GM13976 (cell line): Measurements from ENCODE around the gene RIT2.

Source experiments
- DNase-seq: peaks from one replicate; pipeline ENCODE4 v3.0.0; 2012; ENCODE audit warnings: low spot score
- CTCF ChIP-seq: IDR thresholded peaks from 2 replicates; pipeline ENCODE4 v1.5.1; 2012; ENCODE audit warnings: borderline replicate concordance, mild to moderate bottlenecking; ENCODE audit not compliant: insufficient read depth; ENCODE audit errors: extremely low read depth, missing control alignments, control extremely low read depth
- in situ Hi-C: fragments of 300-500 bp; cut with MboI; formaldehyde crosslinking; loops from one replicate; pipeline ENCODE4 v1.12.0; 2022; ENCODE audit warnings: low sequenced_read_pairs, mixed read lengths, inconsistent platforms; ENCODE audit not compliant: unreplicated experiment

The RIT2 gene

GRCh38 chr18:43078478-43079092 lies 36.9 kb downstream of the RIT2 start:
- in situ Hi-C loops, result no loop called here
- TF ChIP-seq CTCF, result no peak

GRCh38 chr18:43077510-43078308 lies 37.8 kb downstream of the RIT2 start:
- in situ Hi-C loops, result no loop called here
- DNase-seq, result no peak
- TF ChIP-seq CTCF, result no peak

More at GRCh38 chr18:43078478-43079092, 36.9 kb downstream of the RIT2 start:
- no peak for DNase-seq

GRCh38 chr18:43073771-43074170 lies 41.7 kb downstream of the RIT2 start:
- no peak for TF ChIP-seq CTCF
- DNase-seq, result no peak
- in situ Hi-C loops, result no loop called here

- no peak for TF ChIP-seq CTCF
- in situ Hi-C loops, result no loop called here
- no peak for DNase-seq
These were observed 46.7 kb downstream of the RIT2 start for GRCh38 chr18:43068781-43069180.

- DNase-seq, result no peak
- in situ Hi-C loops, result no loop called here
- TF ChIP-seq CTCF, result no peak
These were observed 47.9 kb downstream of the RIT2 start for GRCh38 chr18:43067570-43067969.

- DNase-seq, result no peak
- in situ Hi-C loops, result no loop called here
These were observed 53.7 kb downstream of the RIT2 start for GRCh38 chr18:43061816-43062215.

More at GRCh38 chr18:43061816-43062215, 53.7 kb downstream of the RIT2 start:
- TF ChIP-seq CTCF, result no peak
